Natural killer cell (primary cell): Measurements from ENCODE around the gene RPS6KA1. TPM values are rescaled to one million over a fixed set of nuclear protein-coding genes. Genes with fewer than 3 reads are reported as not detected.
A peak's percentile ranks its signal among the peaks of the same experiment; 100 is the strongest.

ENCODE experiments used
- ATAC-seq, 3 donors: fragments of 150-1000 bp in 2 of 3; fragments of 200-7000 bp in 1 of 3; cut with Tn5 transposase; 1 replicate in 1 of 3; 2 replicates in 2 of 3; pipeline ENCODE4 v1.10.0; 2021; ENCODE audit warnings: mild to moderate bottlenecking in 2 of 3, moderate library complexity in 2 of 3
- DNase-seq, 2 donors: peaks; one replicate each; pipeline versions ENCODE4 v3.0.0 to v3.0.0-alpha.2; 2013 to 2021; ENCODE audit warnings: mixed read lengths in 1 of 2
- H3K27ac ChIP-seq: one replicate; pipeline ENCODE4 v1.5.1; 2013; ENCODE audit warnings: mild to moderate bottlenecking, low read length
- H3K27me3 ChIP-seq: one replicate; pipeline ENCODE4 v1.6.1; 2013; ENCODE audit warnings: low read length; ENCODE audit not compliant: control insufficient read depth, insufficient read depth
- H3K36me3 ChIP-seq: one replicate; pipeline ENCODE4 v1.6.1; 2013; ENCODE audit warnings: low read length; ENCODE audit not compliant: control insufficient read depth, insufficient read depth
- H3K4me1 ChIP-seq: one replicate; pipeline ENCODE4 v1.6.1; 2013; ENCODE audit warnings: low read length; ENCODE audit not compliant: control insufficient read depth, insufficient read depth
- H3K4me3 ChIP-seq: one replicate; pipeline ENCODE4 v1.5.1; 2013; ENCODE audit warnings: low read length
- H3K9me3 ChIP-seq: one replicate; pipeline ENCODE4 v1.6.1; 2013; ENCODE audit warnings: low read length; ENCODE audit not compliant: control insufficient read depth, insufficient read depth
- H3K27ac Mint-ChIP-seq, 2 donors: one replicate each; pipeline ENCODE4 v1.8.0; 2022; ENCODE audit warnings: mild to moderate bottlenecking in 2 of 2, mixed read lengths in 2 of 2, moderate library complexity in 1 of 2
- H3K27me3 Mint-ChIP-seq, 2 donors: one replicate each; pipeline ENCODE4 v1.8.0; 2022; ENCODE audit warnings: low read depth in 2 of 2, mixed read lengths in 2 of 2
- H3K36me3 Mint-ChIP-seq: one replicate; pipeline ENCODE4 v1.8.0; 2022; ENCODE audit warnings: mixed read lengths
- H3K4me1 Mint-ChIP-seq, 2 donors: one replicate each; pipeline ENCODE4 v1.8.0; 2022; ENCODE audit warnings: mixed read lengths in 2 of 2
- H3K4me3 Mint-ChIP-seq: one replicate; pipeline ENCODE4 v1.8.0; 2022; ENCODE audit warnings: mild to moderate bottlenecking, moderate library complexity, mixed read lengths
- H3K9me3 Mint-ChIP-seq, 2 donors: one replicate each; pipeline ENCODE4 v1.8.0; 2022; ENCODE audit warnings: mixed read lengths in 2 of 2
- WGBS: methylation state at CpG from one replicate; pipeline ENCODE4 v1.1.7; 2013; ENCODE audit warnings: missing lambda C conversion rate; ENCODE audit not compliant: insufficient coverage; 5-methylcytosine and 5-hydroxymethylcytosine counted together
- intact Hi-C: fragments of 100-400 bp; cut with micrococcal nuclease; formaldehyde crosslinking; loops from one replicate; pipeline ENCODE4 v1.14.2; 2022
- total RNA-seq, 4 donors: library from RNA; stranded (reverse); fragments of 120-200 nt in 1 of 4; gene quantifications; one replicate each; pipeline versions ENCODE4 v1.2.3 to v1.2.4, GENCODE V29; 2013 to 2022
- TF ChIP-seq, protein P1 (sequence below): fragments of 200-600 bp; IDR thresholded peaks from one replicate; pipeline ENCODE4 v1.8.0; 2022; ENCODE audit warnings: antibody characterized with exemption

Gene RPS6KA1
- total RNA-seq, 3 donors from 2014 or later (not counting 1 experiment from before 2014, with no cell fraction given), result 191 to 226 (median 215) TPM

- TF ChIP-seq, protein P1, sequence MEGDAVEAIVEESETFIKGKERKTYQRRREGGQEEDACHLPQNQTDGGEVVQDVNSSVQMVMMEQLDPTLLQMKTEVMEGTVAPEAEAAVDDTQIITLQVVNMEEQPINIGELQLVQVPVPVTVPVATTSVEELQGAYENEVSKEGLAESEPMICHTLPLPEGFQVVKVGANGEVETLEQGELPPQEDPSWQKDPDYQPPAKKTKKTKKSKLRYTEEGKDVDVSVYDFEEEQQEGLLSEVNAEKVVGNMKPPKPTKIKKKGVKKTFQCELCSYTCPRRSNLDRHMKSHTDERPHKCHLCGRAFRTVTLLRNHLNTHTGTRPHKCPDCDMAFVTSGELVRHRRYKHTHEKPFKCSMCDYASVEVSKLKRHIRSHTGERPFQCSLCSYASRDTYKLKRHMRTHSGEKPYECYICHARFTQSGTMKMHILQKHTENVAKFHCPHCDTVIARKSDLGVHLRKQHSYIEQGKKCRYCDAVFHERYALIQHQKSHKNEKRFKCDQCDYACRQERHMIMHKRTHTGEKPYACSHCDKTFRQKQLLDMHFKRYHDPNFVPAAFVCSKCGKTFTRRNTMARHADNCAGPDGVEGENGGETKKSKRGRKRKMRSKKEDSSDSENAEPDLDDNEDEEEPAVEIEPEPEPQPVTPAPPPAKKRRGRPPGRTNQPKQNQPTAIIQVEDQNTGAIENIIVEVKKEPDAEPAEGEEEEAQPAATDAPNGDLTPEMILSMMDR, result no peak
- DNase-seq (no peak), ATAC-seq (no peak)
- Mint-ChIP-seq H3K27me3 (no peaks in the 10 kb centered on the region), H3K4me3 (no peak overlapping the region), H3K27ac (no peak overlapping the region), H3K36me3 (no peaks in the 10 kb centered on the region), H3K9me3 (no peaks in the 10 kb centered on the region), H3K4me1 (peaks cover 4 to 17% of the 10 kb centered on the region in 2 donors)
- H3K4me3 ChIP-seq, result no peak overlapping the region
- H3K27ac ChIP-seq, result no peak overlapping the region
- 100% methylated on average over 2 of the region's 5 CpGs for WGBS
- H3K4me1 ChIP-seq, result peaks cover 19% of the 10 kb centered on the region
- H3K36me3 ChIP-seq, result no peaks in the 10 kb centered on the region
- intact Hi-C loops, result no loop called here
- H3K9me3 ChIP-seq, result no peaks in the 10 kb centered on the region
- no peaks in the 10 kb centered on the region for H3K27me3 ChIP-seq
Measured at GRCh38 chr1:26526287-26526686, 3.3 kb upstream of the RPS6KA1 start.

DNA sequence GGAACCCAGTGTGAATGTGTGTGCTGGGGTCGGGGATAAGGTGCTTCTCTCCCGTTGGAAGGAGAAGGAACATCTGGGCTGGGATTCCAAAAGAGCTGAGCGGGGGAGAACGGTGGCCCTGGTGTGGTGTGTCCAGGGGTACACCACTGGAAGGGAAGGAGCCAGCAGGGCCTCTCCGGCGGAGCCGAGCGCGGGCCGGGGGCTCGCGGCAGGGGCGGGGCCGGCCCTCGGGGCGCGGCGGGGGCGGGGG is 231 bp upstream of the RPS6KA1 start:
- Mint-ChIP-seq H3K4me1 (peaks cover 9 to 22% of the 10 kb centered on the region in 2 donors), H3K27me3 (no peaks in the 10 kb centered on the region), H3K9me3 (no peaks in the 10 kb centered on the region), H3K36me3 (no peaks in the 10 kb centered on the region), H3K27ac (peak overlapping the region; percentile 78 to 89), H3K4me3 (peak overlapping the region; percentile 90)
- TF ChIP-seq, protein P1, result no peak
- no peak for DNase-seq
- WGBS, result under 1% methylated on average over 19 of the region's 19 CpGs
- H3K4me3 ChIP-seq, result peak overlapping the region; percentile 28
- no peaks in the 10 kb centered on the region for H3K27me3 ChIP-seq
- H3K36me3 ChIP-seq, result no peaks in the 10 kb centered on the region
- no peak for ATAC-seq
- intact Hi-C loops, result no loop called here
- H3K27ac ChIP-seq, result peak overlapping the region; percentile 40
- H3K9me3 ChIP-seq, result no peaks in the 10 kb centered on the region
- H3K4me1 ChIP-seq, result peaks cover 30% of the 10 kb centered on the region

DNA sequence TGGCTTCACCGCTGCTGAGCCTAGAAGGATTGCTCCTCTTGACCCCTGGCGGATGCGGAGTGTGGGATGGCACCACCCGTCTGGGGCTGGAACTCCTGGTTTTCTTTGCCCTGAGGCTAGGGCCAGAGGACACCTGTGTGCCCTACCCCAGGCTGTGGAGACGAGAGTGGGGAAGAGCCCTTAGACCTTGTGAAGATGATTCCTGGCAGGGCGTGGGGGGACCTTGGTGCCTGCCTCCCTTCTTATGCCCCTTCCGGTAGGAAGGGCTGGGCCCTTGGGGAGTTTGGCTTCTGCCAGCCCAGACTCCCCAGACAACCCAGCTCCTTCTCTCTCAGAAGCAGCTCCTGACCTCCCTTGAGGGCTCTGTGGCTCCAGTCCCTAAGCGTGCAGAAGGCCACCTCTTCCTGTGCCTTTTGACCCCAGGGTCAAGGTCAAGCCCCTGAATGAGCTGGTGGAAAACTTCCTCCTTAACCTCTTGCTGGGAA is 891 bp downstream of the RPS6KA1 start:
- H3K27me3 Mint-ChIP-seq, result no peaks in the 10 kb centered on the region
- H3K9me3 Mint-ChIP-seq, result no peaks in the 10 kb centered on the region
- Histone ChIP-seq H3K9me3 (no peaks in the 10 kb centered on the region), H3K27ac (no peak overlapping the region), H3K4me3 (peak overlapping the region; percentile 60), H3K27me3 (no peaks in the 10 kb centered on the region), H3K4me1 (peaks cover 39% of the 10 kb centered on the region), H3K36me3 (no peaks in the 10 kb centered on the region)
- H3K27ac Mint-ChIP-seq, result peak overlapping the region in 1 of 2 donors; percentile 78
- WGBS, result 30% methylated on average over 8 of the region's 8 CpGs
- intact Hi-C loops, result loop anchor here (1.0 kb wide), 1 partner anchor 12 kb away; no protein-coding TSS in a partner anchor
- TF ChIP-seq, protein P1, result no peak
- peak overlapping the region; percentile 83 for H3K4me3 Mint-ChIP-seq
- no peaks in the 10 kb centered on the region for H3K36me3 Mint-ChIP-seq
- peaks cover 17 to 31% of the 10 kb centered on the region in 2 donors for H3K4me1 Mint-ChIP-seq
- DNase-seq (no peak), ATAC-seq (no peak)
